H9 (cell line): ENCODE data around the gene CDC20. TPM values are rescaled to one million over a fixed set of nuclear protein-coding genes. Genes with fewer than 3 reads are reported as not detected.
A peak's percentile ranks its signal among the peaks of the same experiment; 100 is the strongest.

Source experiments
- DNase-seq: peaks from one replicate; pipeline ENCODE4 v3.0.0-alpha.2; 2017
- H2AFZ ChIP-seq: one replicate; pipeline ENCODE4 v1.6.1; 2013; ENCODE audit warnings: mild to moderate bottlenecking, low read length, control low read depth, moderate library complexity
- H2AK5ac ChIP-seq: 2 replicates; pipeline ENCODE4 v1.6.1; 2013; ENCODE audit warnings: low read length, control low read depth, mixed read lengths; ENCODE audit not compliant: insufficient read length
- H2BK120ac ChIP-seq: one replicate; pipeline ENCODE4 v1.6.1; 2013; ENCODE audit warnings: low read depth, mild to moderate bottlenecking, low read length, control low read depth, inconsistent platforms; ENCODE audit not compliant: poor library complexity, severe bottlenecking
- H2BK12ac ChIP-seq: 2 replicates; pipeline ENCODE4 v1.6.1; 2013; ENCODE audit warnings: low read length, control low read depth, mixed read lengths, low read depth; ENCODE audit not compliant: insufficient read length
- H2BK15ac ChIP-seq: 2 replicates; pipeline ENCODE4 v1.6.1; 2013; ENCODE audit warnings: low read depth, low read length, control low read depth
- H2BK20ac ChIP-seq: one replicate; pipeline ENCODE4 v1.6.1; 2013; ENCODE audit warnings: low read depth, mild to moderate bottlenecking, low read length, control low read depth, inconsistent platforms; ENCODE audit not compliant: poor library complexity, severe bottlenecking
- H2BK5ac ChIP-seq: 2 replicates; pipeline ENCODE4 v1.6.1; 2013; ENCODE audit warnings: low read length, control low read depth, mixed read lengths; ENCODE audit not compliant: insufficient read length
- H3K14ac ChIP-seq: 2 replicates; pipeline ENCODE4 v1.6.1; 2013; ENCODE audit warnings: low read length, control low read depth; ENCODE audit not compliant: insufficient read depth
- H3K18ac ChIP-seq: 2 replicates; pipeline ENCODE4 v1.6.1; 2013; ENCODE audit warnings: low read depth, mild to moderate bottlenecking, mixed read lengths, low read length, control low read depth; ENCODE audit not compliant: insufficient read length
- H3K23ac ChIP-seq: 2 replicates; pipeline ENCODE4 v1.6.1; 2013; ENCODE audit warnings: low read length, control low read depth, mixed read lengths, low read depth; ENCODE audit not compliant: insufficient read length
- H3K23me2 ChIP-seq: 2 replicates; pipeline ENCODE4 v1.6.1; 2013; ENCODE audit warnings: low read depth, mild to moderate bottlenecking, mixed read lengths, low read length, control low read depth; ENCODE audit not compliant: insufficient read length, poor library complexity, severe bottlenecking
- H3K27ac ChIP-seq: 2 replicates; pipeline ENCODE4 v1.5.1; 2013; ENCODE audit warnings: low read length, control low read depth, mixed read lengths, low read depth; ENCODE audit not compliant: insufficient read length
- H3K27me3 ChIP-seq: 2 replicates; pipeline ENCODE4 v1.6.1; 2013; ENCODE audit warnings: low read length, control low read depth, inconsistent platforms; ENCODE audit not compliant: insufficient read depth
- H3K4ac ChIP-seq: 2 replicates; pipeline ENCODE4 v1.6.1; 2013; ENCODE audit warnings: low read depth, mild to moderate bottlenecking, control low read depth, inconsistent platforms, low read length, moderate library complexity
- H3K4me1 ChIP-seq: 2 replicates; pipeline ENCODE4 v1.6.1; 2013; ENCODE audit warnings: low read length, control low read depth, inconsistent platforms; ENCODE audit not compliant: insufficient read depth
- H3K4me2 ChIP-seq: 2 replicates; pipeline ENCODE4 v1.6.1; 2013; ENCODE audit warnings: low read length, control low read depth, mixed read lengths; ENCODE audit not compliant: insufficient read length, insufficient read depth
- H3K56ac ChIP-seq: 2 replicates; pipeline ENCODE4 v1.6.1; 2013; ENCODE audit warnings: low read depth, mild to moderate bottlenecking, mixed read lengths, low read length, control low read depth; ENCODE audit not compliant: insufficient read length
- H3K79me1 ChIP-seq: 2 replicates; pipeline ENCODE4 v1.6.1; 2013; ENCODE audit warnings: low read depth, mild to moderate bottlenecking, moderate library complexity, low read length, control low read depth, inconsistent platforms; ENCODE audit not compliant: insufficient read depth, poor library complexity, severe bottlenecking
- H3K79me2 ChIP-seq: 2 replicates; pipeline ENCODE4 v1.6.1; 2013; ENCODE audit warnings: low read length, control low read depth, inconsistent platforms; ENCODE audit not compliant: insufficient read depth
- H3K9ac ChIP-seq: 2 replicates; pipeline ENCODE4 v1.6.1; 2013; ENCODE audit warnings: low read length, control low read depth, mixed read lengths; ENCODE audit not compliant: insufficient read length; ENCODE audit errors: extremely low read depth
- H3K9me3 ChIP-seq: one replicate; pipeline ENCODE4 v1.6.1; 2013; ENCODE audit warnings: low read depth, low read length, inconsistent platforms; ENCODE audit not compliant: control insufficient read depth
- H3T11ph ChIP-seq: one replicate; pipeline ENCODE4 v1.6.1; 2013; ENCODE audit warnings: mild to moderate bottlenecking, low read length, control low read depth, inconsistent platforms
- H4K20me1 ChIP-seq: one replicate; pipeline ENCODE4 v1.6.1; 2013; ENCODE audit not compliant: control insufficient read depth, insufficient read length, insufficient read depth
- H4K5ac ChIP-seq: 2 replicates; pipeline ENCODE4 v1.6.1; 2013; ENCODE audit warnings: low read depth, mild to moderate bottlenecking, mixed read lengths, low read length, control low read depth; ENCODE audit not compliant: insufficient read length
- H4K8ac ChIP-seq: replicated peaks from 2 replicates; pipeline ENCODE4 v1.6.1; 2013; ENCODE audit warnings: low read length, control low read depth, mixed read lengths, low read depth; ENCODE audit not compliant: insufficient read length
- H4K91ac ChIP-seq: 2 replicates; pipeline ENCODE4 v1.6.1; 2013; ENCODE audit warnings: low read depth, mild to moderate bottlenecking, moderate library complexity, mixed read lengths, low read length, control low read depth; ENCODE audit not compliant: insufficient read length
- H3K27ac Mint-ChIP-seq, 3 experiments: 2 replicates in 2 of 3; 3 replicates in 1 of 3; pipeline ENCODE4 v1.8.0; 2020 to 2021; ENCODE audit warnings: mixed read lengths in 3 of 3, mild to moderate bottlenecking in 1 of 3, moderate library complexity in 1 of 3
- H3K27me3 Mint-ChIP-seq: 2 replicates; pipeline ENCODE4 v1.8.0; 2021; ENCODE audit warnings: low read depth, mild to moderate bottlenecking, moderate library complexity, mixed read lengths
- H3K36me3 Mint-ChIP-seq, 3 experiments: 2 replicates in 2 of 3; 3 replicates in 1 of 3; pipeline ENCODE4 v1.8.0; 2020 to 2021; ENCODE audit warnings: low read depth in 3 of 3, mixed read lengths in 3 of 3; ENCODE audit not compliant: insufficient read depth in 1 of 3
- H3K4me1 Mint-ChIP-seq, 2 experiments: 2 replicates each; pipeline ENCODE4 v1.8.0; 2020; ENCODE audit warnings: mixed read lengths in 2 of 2
- H3K4me3 Mint-ChIP-seq, 2 experiments: 2 replicates in 1 of 2; 3 replicates in 1 of 2; pipeline ENCODE4 v1.8.0; 2020 to 2021; ENCODE audit warnings: mild to moderate bottlenecking in 2 of 2, mixed read lengths in 2 of 2, moderate library complexity in 1 of 2
- H3K9me3 Mint-ChIP-seq, 2 experiments: 2 replicates in 1 of 2; 3 replicates in 1 of 2; pipeline ENCODE4 v1.8.0; 2020; ENCODE audit warnings: mild to moderate bottlenecking in 2 of 2, mixed read lengths in 2 of 2, moderate library complexity in 1 of 2
- CTCF ChIP-seq: fragments of 200-600 bp; sonication (generic); conservative IDR thresholded peaks from 3 replicates; pipeline ENCODE4 v1.8.0; 2021; ENCODE audit warnings: antibody characterized with exemption, mild to moderate bottlenecking
- WGBS: extraction: QIAGEN DNeasy Blood & Tissue Kit; methylation state at CpG from one replicate; pipeline ENCODE4 v1.1.7; 2013; ENCODE audit warnings: missing lambda C conversion rate, low lambda C conversion rate, mixed read lengths; ENCODE audit not compliant: insufficient read length; ENCODE audit errors: extremely low coverage; 5-methylcytosine and 5-hydroxymethylcytosine counted together
- total RNA-seq: library from RNA; stranded (reverse); gene quantifications from 2 replicates; pipeline ENCODE4 v1.2.1, GENCODE V29; 2021

The CDC20 gene
- total RNA-seq, 1 experiment from 2014 or later = 246 TPM

GRCh38 chr1:43318831-43319230 is 40.0 kb upstream of the CDC20 start:
- no peak overlapping the region for H3K4me2 ChIP-seq
- no peak overlapping the region for H2BK5ac ChIP-seq
- Mint-ChIP-seq H3K27me3 (no peaks in the 10 kb centered on the region; the same call in none of the 2 replicates), H3K4me1 (peaks cover 7 to 11% of the 10 kb centered on the region in 2 experiments), H3K36me3 (no peaks in the 10 kb centered on the region), H3K9me3 (no peaks in the 10 kb centered on the region), H3K27ac (peak overlapping the region in 1 of 3 experiments; percentile 80; a peak in 1 of 7 replicates), H3K4me3 (no peak overlapping the region)
- H3K79me2 ChIP-seq = no peaks in the 10 kb centered on the region
- H3K23ac ChIP-seq = no peak overlapping the region
- H3K18ac ChIP-seq = no peak overlapping the region
- no peaks in the 10 kb centered on the region for H3K4me1 ChIP-seq
- H4K8ac ChIP-seq = no peak overlapping the region
- no peak overlapping the region for H2BK20ac ChIP-seq
- H3K14ac ChIP-seq = no peak overlapping the region
- no peak overlapping the region for H3K56ac ChIP-seq
- no peak overlapping the region for H3K27ac ChIP-seq
- H4K5ac ChIP-seq = no peak overlapping the region
- H3K4ac ChIP-seq = no peak overlapping the region
- TF ChIP-seq CTCF = no peak
- H2AK5ac ChIP-seq = no peak overlapping the region
- H3T11ph ChIP-seq = no peak overlapping the region
- H4K91ac ChIP-seq = no peak overlapping the region
- H4K20me1 ChIP-seq = no peaks in the 10 kb centered on the region
- H3K9me3 ChIP-seq = no peaks in the 10 kb centered on the region
- H2AFZ ChIP-seq = no peak overlapping the region
- H2BK120ac ChIP-seq = no peak overlapping the region
- DNase-seq = no peak
- H2BK12ac ChIP-seq = no peak overlapping the region
- H3K79me1 ChIP-seq = no peaks in the 10 kb centered on the region
- no CpG with 5 or more reads among the region's 4 CpGs for WGBS
- no peaks in the 10 kb centered on the region for H3K27me3 ChIP-seq
- no peak overlapping the region for H2BK15ac ChIP-seq
- H3K9ac ChIP-seq = no peak overlapping the region
- H3K23me2 ChIP-seq = no peaks in the 10 kb centered on the region
